Subcutaneous adipose tissue (tissue), 4 donors: ENCODE results near the gene FEN1. TPM values are rescaled to one million over a fixed set of nuclear protein-coding genes. Genes with fewer than 3 reads are reported as not detected.

Source experiments
- total RNA-seq, 4 donors: library from RNA; depleted of rRNA; stranded (reverse); fragments of >200 nt; gene quantifications; one replicate each; pipeline ENCODE4 v1.1.0, GENCODE V29; 2016
- TF ChIP-seq, protein P1 (sequence below): fragments of 450-650 bp; IDR thresholded peaks from one replicate; pipeline ENCODE4 v1.5.1; 2016; ENCODE audit warnings: low read depth, mild to moderate bottlenecking, control low read depth, antibody characterized with exemption, moderate library complexity

Gene FEN1
- total RNA-seq, 4 donors from 2014 or later = 4.9 to 7.7 (median 6.3) TPM

DNA sequence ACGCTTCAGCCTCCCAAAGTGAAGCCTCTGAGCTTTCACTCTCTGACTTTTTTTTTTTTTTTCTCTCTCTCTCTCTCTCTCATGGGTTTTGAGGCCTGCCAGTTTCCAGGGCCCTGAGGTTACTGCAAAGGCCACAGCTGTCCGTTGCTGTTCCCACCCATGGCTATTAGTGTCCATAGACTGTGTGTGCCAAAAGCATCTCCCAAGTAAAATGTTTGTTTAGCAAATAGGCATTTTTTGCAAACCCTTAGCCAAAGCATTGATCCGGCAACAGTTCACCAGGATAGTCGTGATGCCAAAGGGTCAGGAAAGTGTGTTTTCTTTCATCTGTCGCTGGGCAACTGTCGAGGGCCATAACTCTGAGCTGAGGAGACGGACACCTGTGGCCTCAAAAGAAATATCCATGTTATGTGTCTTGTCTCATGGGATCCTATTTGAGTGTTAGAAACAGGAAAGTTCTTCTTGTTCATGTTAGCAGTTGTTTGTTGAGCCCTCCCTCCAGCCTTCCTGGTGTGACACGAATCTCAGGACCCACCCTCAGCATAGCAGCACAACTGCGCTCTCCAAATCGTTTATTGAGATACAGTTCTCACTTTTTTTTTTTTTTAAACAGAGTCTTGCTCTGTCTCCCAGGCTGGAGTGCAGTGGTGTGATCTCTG lies 53.8 kb downstream of the FEN1 start:
- TF ChIP-seq, protein P1, sequence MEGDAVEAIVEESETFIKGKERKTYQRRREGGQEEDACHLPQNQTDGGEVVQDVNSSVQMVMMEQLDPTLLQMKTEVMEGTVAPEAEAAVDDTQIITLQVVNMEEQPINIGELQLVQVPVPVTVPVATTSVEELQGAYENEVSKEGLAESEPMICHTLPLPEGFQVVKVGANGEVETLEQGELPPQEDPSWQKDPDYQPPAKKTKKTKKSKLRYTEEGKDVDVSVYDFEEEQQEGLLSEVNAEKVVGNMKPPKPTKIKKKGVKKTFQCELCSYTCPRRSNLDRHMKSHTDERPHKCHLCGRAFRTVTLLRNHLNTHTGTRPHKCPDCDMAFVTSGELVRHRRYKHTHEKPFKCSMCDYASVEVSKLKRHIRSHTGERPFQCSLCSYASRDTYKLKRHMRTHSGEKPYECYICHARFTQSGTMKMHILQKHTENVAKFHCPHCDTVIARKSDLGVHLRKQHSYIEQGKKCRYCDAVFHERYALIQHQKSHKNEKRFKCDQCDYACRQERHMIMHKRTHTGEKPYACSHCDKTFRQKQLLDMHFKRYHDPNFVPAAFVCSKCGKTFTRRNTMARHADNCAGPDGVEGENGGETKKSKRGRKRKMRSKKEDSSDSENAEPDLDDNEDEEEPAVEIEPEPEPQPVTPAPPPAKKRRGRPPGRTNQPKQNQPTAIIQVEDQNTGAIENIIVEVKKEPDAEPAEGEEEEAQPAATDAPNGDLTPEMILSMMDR = no peak

Other genes starting within 250 kb of the FEN1 start
- 1 to 10 TPM in 3 of 4 donors, under 1 TPM in 1; 0.66 to 4.0 (median 1.4) TPM for gene SYT7, start 211.8 kb upstream of the FEN1 start, total RNA-seq
- gene DAGLA, start 112.5 kb upstream of the FEN1 start, total RNA-seq = 1 to 10 TPM; 1.1 to 3.2 (median 1.8) TPM
- under 1 TPM in 2 of 4 donors, not detected in 2; 0.17 to 0.33 TPM for gene MYRF, start 40.3 kb upstream of the FEN1 start, total RNA-seq
- gene TMEM258, start 312 bp upstream of the FEN1 start, total RNA-seq = 10 to 100 TPM; 13.6 to 73.4 (median 44.3) TPM
- gene FADS1, start 24.1 kb downstream of the FEN1 start, total RNA-seq = 100 to 1,000 TPM in 1 of 4 donors, 10 to 100 TPM in 3; 15.8 to 115 (median 29.4) TPM
- gene FADS2, start 35.4 kb downstream of the FEN1 start, total RNA-seq = 10 to 100 TPM in 3 of 4 donors, 1 to 10 TPM in 1; 5.4 to 24.8 (median 14.7) TPM
- 100 to 1,000 TPM in 3 of 4 donors, 10 to 100 TPM in 1; 78.5 to 322 (median 136) TPM for gene FADS3, start 98.6 kb downstream of the FEN1 start, total RNA-seq
- 10 to 100 TPM; 12.7 to 36.8 (median 21.0) TPM for gene RAB3IL1, start 124.7 kb downstream of the FEN1 start, total RNA-seq
- gene BEST1, start 157.4 kb downstream of the FEN1 start, total RNA-seq = 10 to 100 TPM in 2 of 4 donors, 1 to 10 TPM in 2; 8.1 to 14.3 (median 10.1) TPM
- over 10,000 TPM in 1 of 4 donors, 1,000 to 10,000 TPM in 3; 6,293 to 12,889 (median 8,191) TPM for gene FTH1, start 174.7 kb downstream of the FEN1 start, total RNA-seq